ENCODE data around the gene IGFL3. TPM values are rescaled to one million over a fixed set of nuclear protein-coding genes. Genes with fewer than 3 reads are reported as not detected.

IGFL3 gene
- polyA plus RNA-seq, 1 of the 3 experiments (the other 2 are of a cell fraction), result not detected

DNA sequence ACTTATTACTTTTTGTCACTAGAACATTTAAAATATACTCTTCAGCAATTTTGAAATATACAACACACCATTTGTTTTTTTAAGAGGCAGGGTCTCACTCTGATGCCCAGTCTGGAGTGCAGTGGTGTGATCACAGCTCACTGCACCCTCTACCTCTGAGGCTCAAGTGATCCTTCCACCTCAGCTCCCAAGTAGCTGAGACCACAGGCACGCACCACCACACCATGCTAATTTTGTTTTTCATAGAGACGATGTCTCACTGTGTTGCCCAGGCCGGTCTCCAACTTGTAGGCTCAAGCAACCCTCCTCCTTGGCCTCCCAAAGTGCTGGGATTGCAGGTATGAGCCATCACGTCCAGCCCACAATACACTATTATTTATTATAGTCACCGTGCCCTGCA is 26.1 kb upstream of the IGFL3 start:
- Histone ChIP-seq H3K9me3 (no peaks in the 10 kb centered on the region), H2AFZ (ENCODE audit: low read depth) (no peak overlapping the region), H3K27me3 (ENCODE audit: insufficient read depth) (no peaks in the 10 kb centered on the region), H3K4me1 (ENCODE audit: control insufficient read depth in 1 of 2, insufficient read depth in 2 of 2, low read depth in 1 of 2, low read length in 1 of 2) (no peaks in the 10 kb centered on the region), H3K4me3 (ENCODE audit: low read depth in 2 of 2, low read length in 1 of 2) (no peak overlapping the region), H3K9me2 (no peaks in the 10 kb centered on the region), H3F3A (replicated peaks; ENCODE audit: insufficient read depth) (peaks cover 2% of the 10 kb centered on the region), H3K36me3 (replicated peaks in 1 of 2; ENCODE audit: control insufficient read depth in 1 of 2, insufficient read depth in 2 of 2, low read length in 1 of 2) (peaks cover 0 to 7% of the 10 kb centered on the region in 2 experiments), H3K4me2 (no peak overlapping the region), H3K27ac (ENCODE audit: low read depth in 2 of 2, low read length in 1 of 2) (no peak overlapping the region), H4K20me1 (ENCODE audit: insufficient read depth) (no peaks in the 10 kb centered on the region), H3K79me2 (ENCODE audit: insufficient read depth) (no peaks in the 10 kb centered on the region), H3K9ac (no peak overlapping the region)
- DNase-seq, result no peak
- POLR2A ChIA-PET, result no interaction called here
- CTCF ChIA-PET, result no interaction called here
- WGBS (ENCODE audit: low lambda C conversion rate), result 34% methylated on average over 5 of the region's 5 CpGs
- TF ChIP-seq NFIC (IDR thresholded peaks at IDR 0.05; ENCODE audit: borderline replicate concordance) (no peak), CHD2 (IDR thresholded peaks at IDR 0.05; ENCODE audit: low read length, partially characterized antibody) (no peak), GATA2 (CRISPR knock-in tag; IDR thresholded peaks at IDR 0.05) (no peak)

DNA sequence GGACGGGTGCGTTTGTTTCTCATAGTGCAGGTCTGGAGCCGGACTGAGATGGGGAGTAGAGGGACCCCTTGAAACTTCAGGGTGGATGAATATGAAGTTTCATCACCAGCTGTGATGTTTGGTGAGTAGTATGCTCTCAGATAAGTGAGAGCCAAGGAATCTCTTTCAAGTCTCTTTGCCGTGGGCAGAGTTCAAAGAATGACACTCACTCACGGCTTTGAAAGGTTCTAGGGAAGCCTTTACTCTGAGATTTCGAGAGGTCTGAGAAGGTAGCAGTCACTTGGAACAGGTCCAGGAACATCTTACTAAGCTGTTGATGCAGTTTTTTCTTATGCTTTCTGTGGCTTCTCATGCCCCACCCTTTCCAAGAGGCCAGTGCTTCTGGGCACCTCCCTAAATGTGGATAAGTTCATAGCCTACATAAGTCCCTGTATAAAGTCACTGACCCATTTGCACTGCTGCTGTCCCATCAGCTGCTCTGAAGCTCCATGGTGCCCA is 23.4 kb upstream of the IGFL3 start, which contains the start of gene IGFL2:
IGFL2 (plus strand) TSS at position 448 of the 498 bp plus-strand sequence; CDS start at position 489, 41 bp downstream.
- Histone ChIP-seq H2AFZ (ENCODE audit: low read depth) (no peak within 1 kb of the TSS), H3K9ac (no peak within 1 kb of the TSS), H3K36me3 (replicated peaks in 1 of 2; ENCODE audit: control insufficient read depth in 1 of 2, insufficient read depth in 2 of 2, low read length in 1 of 2) (no peaks in the 10 kb centered on the region), H3K9me2 (no peaks in the 10 kb centered on the region), H3K9me3 (no peaks in the 10 kb centered on the region), H3K27me3 (ENCODE audit: insufficient read depth) (no peaks in the 10 kb centered on the region), H3K4me1 (ENCODE audit: control insufficient read depth in 1 of 2, insufficient read depth in 2 of 2, low read depth in 1 of 2, low read length in 1 of 2) (no peaks in the 10 kb centered on the region), H3K4me3 (ENCODE audit: low read depth in 2 of 2, low read length in 1 of 2) (no peak within 1 kb of the TSS), H3F3A (replicated peaks; ENCODE audit: insufficient read depth) (no peaks in the 10 kb centered on the region), H3K4me2 (no peak within 1 kb of the TSS), H3K27ac (ENCODE audit: low read depth in 2 of 2, low read length in 1 of 2) (no peak within 1 kb of the TSS), H4K20me1 (ENCODE audit: insufficient read depth) (no peaks in the 10 kb centered on the region), H3K79me2 (ENCODE audit: insufficient read depth) (no peaks in the 10 kb centered on the region)
- 62% methylated on average over 6 of the region's 6 CpGs for WGBS (ENCODE audit: low lambda C conversion rate)
- no peak for DNase-seq
- ChIA-PET POLR2A (no interaction called here), CTCF (interaction anchor here (0.6 to 1.5 kb wide), 3 partner anchors 37 to 225 kb away, joined by 3 to 4 read pairs (median 3); no protein-coding TSS in a partner anchor)
- no peak for TF ChIP-seq TCF12 (IDR thresholded peaks at IDR 0.05)
- no peak for TF ChIP-seq YY1 (IDR thresholded peaks at IDR 0.05; ENCODE audit: low read depth)
- no peak for TF ChIP-seq SMC3 (IDR thresholded peaks at IDR 0.05; ENCODE audit: low read depth, low read length)
- TF ChIP-seq, protein P1, sequence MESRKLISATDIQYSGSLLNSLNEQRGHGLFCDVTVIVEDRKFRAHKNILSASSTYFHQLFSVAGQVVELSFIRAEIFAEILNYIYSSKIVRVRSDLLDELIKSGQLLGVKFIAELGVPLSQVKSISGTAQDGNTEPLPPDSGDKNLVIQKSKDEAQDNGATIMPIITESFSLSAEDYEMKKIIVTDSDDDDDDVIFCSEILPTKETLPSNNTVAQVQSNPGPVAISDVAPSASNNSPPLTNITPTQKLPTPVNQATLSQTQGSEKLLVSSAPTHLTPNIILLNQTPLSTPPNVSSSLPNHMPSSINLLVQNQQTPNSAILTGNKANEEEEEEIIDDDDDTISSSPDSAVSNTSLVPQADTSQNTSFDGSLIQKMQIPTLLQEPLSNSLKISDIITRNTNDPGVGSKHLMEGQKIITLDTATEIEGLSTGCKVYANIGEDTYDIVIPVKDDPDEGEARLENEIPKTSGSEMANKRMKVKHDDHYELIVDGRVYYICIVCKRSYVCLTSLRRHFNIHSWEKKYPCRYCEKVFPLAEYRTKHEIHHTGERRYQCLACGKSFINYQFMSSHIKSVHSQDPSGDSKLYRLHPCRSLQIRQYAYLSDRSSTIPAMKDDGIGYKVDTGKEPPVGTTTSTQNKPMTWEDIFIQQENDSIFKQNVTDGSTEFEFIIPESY (IDR thresholded peaks at IDR 0.05; ENCODE audit: borderline replicate concordance, low read depth), result no peak
- no peak for TF ChIP-seq CHD2 (IDR thresholded peaks at IDR 0.05; ENCODE audit: low read length, partially characterized antibody)
- no peak for TF ChIP-seq TAF1 (IDR thresholded peaks at IDR 0.05; ENCODE audit: borderline replicate concordance, low read depth, low read length)
- TF ChIP-seq, protein P2, sequence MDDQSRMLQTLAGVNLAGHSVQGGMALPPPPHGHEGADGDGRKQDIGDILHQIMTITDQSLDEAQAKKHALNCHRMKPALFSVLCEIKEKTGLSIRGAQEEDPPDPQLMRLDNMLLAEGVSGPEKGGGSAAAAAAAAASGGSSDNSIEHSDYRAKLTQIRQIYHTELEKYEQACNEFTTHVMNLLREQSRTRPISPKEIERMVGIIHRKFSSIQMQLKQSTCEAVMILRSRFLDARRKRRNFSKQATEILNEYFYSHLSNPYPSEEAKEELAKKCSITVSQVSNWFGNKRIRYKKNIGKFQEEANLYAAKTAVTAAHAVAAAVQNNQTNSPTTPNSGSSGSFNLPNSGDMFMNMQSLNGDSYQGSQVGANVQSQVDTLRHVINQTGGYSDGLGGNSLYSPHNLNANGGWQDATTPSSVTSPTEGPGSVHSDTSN (IDR thresholded peaks at IDR 0.05), result no peak

Data from SK-N-SH (cell line).